AG09319 (cell line): Measurements from ENCODE around the gene YPEL1.
"Not testable (repeated sequence)": the region's sequence is repeated elsewhere in the genome, so short reads cannot be mapped to it uniquely, and the experiment has no call there.

Experiments used
- DNase-seq: peaks from one replicate; pipeline ENCODE4 v3.0.0-alpha.2; 2010; ENCODE audit warnings: low read depth; ENCODE audit errors: extremely low read depth
- CTCF ChIP-seq: IDR thresholded peaks from 2 replicates; pipeline ENCODE4 v1.5.1; 2011; ENCODE audit warnings: low read depth, mild to moderate bottlenecking, inconsistent platforms, low read length, moderate library complexity

YPEL1 gene

DNA sequence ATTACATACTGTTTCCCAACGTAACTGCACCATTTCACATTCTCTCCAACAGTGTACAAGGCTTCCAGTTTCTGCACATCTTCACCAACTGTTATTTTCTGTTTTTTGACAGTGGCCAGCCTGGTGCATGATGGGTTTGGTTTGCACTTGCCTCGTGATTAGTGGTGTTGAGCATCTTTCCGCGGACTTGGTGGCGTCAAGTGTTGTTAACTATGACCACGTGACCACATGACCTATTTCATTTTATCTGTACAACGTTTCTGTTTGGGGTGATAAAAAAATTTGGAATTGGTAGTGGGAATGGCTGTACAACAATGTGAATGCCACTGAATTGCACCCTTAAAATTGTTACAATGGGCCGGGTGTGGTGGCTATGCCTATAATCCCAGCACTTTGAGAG lies 2.5 kb upstream of the YPEL1 start:
- no peak for TF ChIP-seq CTCF
- DNase-seq, result no peak

GRCh38 chr22:21736948-21737347 lies 1.4 kb upstream of the YPEL1 start:
- no peak for TF ChIP-seq CTCF
- no peak for DNase-seq

DNA sequence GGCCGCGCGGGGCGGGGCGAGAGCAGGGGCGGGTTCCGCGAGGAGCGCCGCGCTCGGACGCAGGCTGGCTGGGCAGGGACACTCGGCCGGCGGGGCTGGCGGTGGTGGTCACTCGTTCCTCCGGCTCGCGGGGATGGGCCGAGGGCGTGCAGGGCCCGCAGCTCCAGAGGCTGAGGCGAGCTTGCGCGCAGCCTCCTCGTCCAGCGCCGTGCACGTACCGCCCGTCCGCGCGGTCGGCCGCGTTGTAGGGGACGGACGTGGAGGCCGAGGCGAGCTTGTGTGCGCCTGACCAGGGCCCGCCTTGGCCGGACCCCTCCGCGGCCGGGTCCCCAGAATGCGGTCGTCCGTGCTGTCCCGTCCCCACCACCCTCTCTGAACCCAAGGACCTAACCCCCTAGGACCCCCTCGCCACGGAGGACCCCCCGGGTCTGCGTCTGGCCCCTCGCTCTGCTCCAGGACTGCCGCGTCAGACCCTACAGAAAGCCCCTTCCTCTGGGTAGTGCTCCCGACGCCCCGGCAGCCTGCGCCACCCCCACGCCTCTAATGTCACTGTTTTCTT lies 569 bp upstream of the YPEL1 start:
- no peak for DNase-seq
- TF ChIP-seq CTCF, result no peak

DNA sequence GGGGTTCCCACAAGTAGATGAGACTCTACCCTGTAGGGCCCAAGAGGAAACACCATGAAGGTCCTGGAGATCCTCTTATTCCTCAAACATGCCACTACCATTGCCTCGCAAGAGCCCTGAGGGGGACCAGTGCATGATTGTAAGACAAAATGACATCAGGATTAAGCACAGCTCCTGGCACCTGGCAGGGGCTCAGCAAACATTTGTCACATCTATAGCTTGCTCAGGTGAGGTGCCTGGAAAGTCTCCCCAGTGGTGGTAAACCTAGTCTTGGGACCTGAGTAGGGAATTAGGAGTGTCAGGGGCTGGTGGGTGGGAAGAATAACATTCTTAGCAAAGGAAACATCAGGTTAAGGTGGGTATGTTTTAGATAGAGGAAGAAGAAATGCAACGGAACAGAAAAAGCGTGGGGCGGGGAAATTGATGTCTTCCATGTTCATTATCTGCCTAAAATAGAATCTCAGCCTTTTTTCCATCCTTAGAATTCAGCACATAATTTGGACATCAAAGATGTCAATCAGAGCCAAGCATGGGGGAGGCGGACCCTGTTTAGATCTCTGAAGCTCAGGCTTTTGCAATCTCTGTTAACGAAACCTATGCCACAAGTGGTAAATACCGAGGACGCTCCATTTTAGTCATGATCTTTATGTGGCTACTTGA lies 924 bp downstream of the YPEL1 start:
- no peak for DNase-seq
- TF ChIP-seq CTCF, result no peak

DNA sequence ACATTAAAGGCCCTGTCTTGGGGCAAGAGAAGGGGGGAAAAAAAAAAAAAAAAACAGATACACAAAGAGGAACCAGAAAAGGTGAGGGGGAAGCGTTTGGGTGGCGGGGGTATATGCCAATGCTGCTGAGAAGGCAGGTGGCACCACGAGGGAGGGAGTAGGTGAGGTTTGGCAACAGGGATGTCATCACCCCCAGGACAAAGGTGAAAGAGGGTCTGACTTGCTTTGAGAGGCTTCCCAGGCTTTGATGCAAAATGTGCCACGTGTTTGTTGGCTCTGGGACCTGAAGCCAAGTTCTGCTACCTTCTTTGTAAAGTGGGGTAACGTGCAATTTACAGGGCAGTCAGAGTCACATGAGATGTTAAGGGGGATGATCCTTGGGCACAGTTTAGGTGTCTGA lies 4.1 kb downstream of the YPEL1 start:
- no peak for TF ChIP-seq CTCF
- no peak for DNase-seq

GRCh38 chr22:21730535-21731308 lies 4.9 kb downstream of the YPEL1 start:
- TF ChIP-seq CTCF, result no peak
- DNase-seq, result no peak

DNA sequence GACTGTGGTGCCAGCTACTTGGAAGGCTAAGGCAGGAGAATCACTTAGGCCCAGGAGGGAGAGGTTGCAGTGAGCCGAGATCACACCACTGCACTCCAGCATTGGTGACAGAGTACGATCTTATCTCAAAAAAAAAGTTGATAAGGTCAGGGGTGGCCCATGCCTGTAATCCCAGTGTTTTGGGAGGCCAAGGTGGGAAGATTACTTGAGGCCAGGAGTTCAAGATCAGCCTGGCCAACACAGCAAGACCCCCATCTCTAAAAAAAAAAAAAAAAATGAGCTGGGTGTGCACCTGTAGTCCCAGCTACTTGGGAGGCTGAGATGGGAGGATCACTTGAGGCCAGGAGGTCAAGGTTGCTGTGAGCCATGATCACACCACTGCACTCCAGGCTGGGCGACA lies 6.4 kb downstream of the YPEL1 start:
- DNase-seq, result not testable (repeated sequence)
